GM12891 (cell line): ENCODE data around the gene SREBF2.

ENCODE experiments used
- PAX5 ChIP-seq: IDR thresholded peaks from 2 replicates; pipeline ENCODE4 v1.6.1; 2011; ENCODE audit warnings: low read length, moderate library complexity, mild to moderate bottlenecking; ENCODE audit not compliant: insufficient read depth, severe bottlenecking
- POLR2A ChIP-seq: IDR thresholded peaks from 2 replicates; pipeline ENCODE4 v1.6.1; 2011; ENCODE audit warnings: low read depth, low read length, control low read depth
- POLR2AphosphoS5 ChIP-seq: IDR thresholded peaks from 2 replicates; pipeline ENCODE4 v1.6.1; 2011; ENCODE audit warnings: low read depth, low read length, control low read depth
- TAF1 ChIP-seq: IDR thresholded peaks from 2 replicates; pipeline ENCODE4 v1.6.1; 2011; ENCODE audit warnings: low read depth, low read length, control low read depth

GRCh38 chr22:41831383-41831782, 1.5 kb upstream of the SREBF2 start:
- TF ChIP-seq PAX5 (no peak), POLR2A (no peak), POLR2AphosphoS5 (no peak), TAF1 (no peak)
